Left lung (tissue), 10 donors: ENCODE data around the gene BBS7. TPM values are rescaled to one million over a fixed set of nuclear protein-coding genes. Genes with fewer than 3 reads are reported as not detected.

Experiments
- ATAC-seq: fragments of 200-7000 bp; cut with Tn5 transposase; one replicate; pipeline ENCODE4 v1.9.1; 2020; ENCODE audit warnings: moderate library complexity
- DNase-seq, 4 donors: peaks; one replicate each; pipeline ENCODE4 v3.0.0-alpha.2; 2013 to 2020
- H3K27ac ChIP-seq, 2 donors: fragments of 200-600 bp; sonication (generic) in 1 of 2; one replicate each; pipeline versions ENCODE4 v1.5.0 to v1.8.0; 2020 to 2021
- H3K27me3 ChIP-seq, 2 donors: fragments of 200-600 bp; sonication (generic) in 1 of 2; one replicate each; pipeline versions ENCODE4 v1.5.0 to v1.8.0; 2020 to 2021
- H3K36me3 ChIP-seq, 2 donors: fragments of 200-600 bp; sonication (generic) in 1 of 2; one replicate each; pipeline versions ENCODE4 v1.5.0 to v1.8.0; 2020 to 2021
- H3K4me1 ChIP-seq, 2 donors: fragments of 200-600 bp; one replicate each; pipeline ENCODE4 v1.8.0; 2021
- H3K4me3 ChIP-seq, 2 donors: fragments of 200-600 bp; sonication (generic) in 1 of 2; one replicate each; pipeline versions ENCODE4 v1.5.0 to v1.8.0; 2020 to 2021; ENCODE audit warnings: mild to moderate bottlenecking in 1 of 2
- H3K9me3 ChIP-seq, 2 donors: fragments of 200-600 bp; sonication (generic) in 1 of 2; one replicate each; pipeline versions ENCODE4 v1.5.0 to v1.8.0; 2020 to 2021
- CTCF ChIP-seq, 2 donors: fragments of 200-600 bp; sonication (generic) in 1 of 2; IDR thresholded peaks; one replicate each; pipeline versions ENCODE4 v1.5.0 to v1.8.0; 2021; ENCODE audit warnings: antibody characterized with exemption in 2 of 2
- intact Hi-C, 2 donors: fragments of 100-400 bp; cut with DNase I; formaldehyde crosslinking; loops; one replicate each; pipeline versions ENCODE4 v1.11.2 to v1.14.2; 2022
- polyA plus RNA-seq, 6 donors: library from polyadenylated mRNA; unstranded; fragments of 120-200 nt; gene quantifications; one replicate each; pipeline ENCODE4 v1.2.1, GENCODE V29; 2013; ENCODE audit not compliant: insufficient read length in 6 of 6
- total RNA-seq, 2 donors: library from RNA; stranded (reverse); fragmentation: NEBNext Ultra II Directional; extraction: Animal tissue kit (Norgen Biotek cat#: 25700); gene quantifications; one replicate each; pipeline ENCODE4 v1.2.1, GENCODE V29; 2021
- donor health status: DM: no; HTN: yes; CAD: no.
- donor health status: DM: no; HTN: no; CAD: no.

BBS7 gene
- total and polyA plus RNA-seq, 8 donors: 12.5 to 32.6 (median 28.5) TPM

- H3K4me1 ChIP-seq: no peaks in the 10 kb centered on the region
- H3K27me3 ChIP-seq: no peaks in the 10 kb centered on the region
- H3K27ac ChIP-seq: no peak overlapping the region
- H3K36me3 ChIP-seq: peaks cover 0 to 16% of the 10 kb centered on the region in 2 donors
- DNase-seq (no peak), ATAC-seq (no peak)
- intact Hi-C loops: no loop called here
- no peak for TF ChIP-seq CTCF (IDR thresholded peaks at IDR 0.05)
- H3K4me3 ChIP-seq: no peak overlapping the region
- no peaks in the 10 kb centered on the region for H3K9me3 ChIP-seq
Observed at GRCh38 chr4:121861426-121861825, 8.8 kb downstream of the BBS7 start.

GRCh38 chr4:121860121-121860520 lies 10.2 kb downstream of the BBS7 start:
- ATAC-seq: no peak
- Histone ChIP-seq H3K9me3 (no peaks in the 10 kb centered on the region), H3K27ac (no peak overlapping the region), H3K4me1 (no peaks in the 10 kb centered on the region), H3K27me3 (no peaks in the 10 kb centered on the region), H3K4me3 (no peak overlapping the region), H3K36me3 (peaks cover 0 to 17% of the 10 kb centered on the region in 2 donors)
- DNase-seq: no peak
- no peak for TF ChIP-seq CTCF (IDR thresholded peaks at IDR 0.05)
- intact Hi-C loops: no loop called here

- Histone ChIP-seq H3K27ac (no peak overlapping the region), H3K27me3 (no peaks in the 10 kb centered on the region), H3K36me3 (peaks cover 0 to 24% of the 10 kb centered on the region in 2 donors), H3K4me1 (no peaks in the 10 kb centered on the region), H3K9me3 (no peaks in the 10 kb centered on the region), H3K4me3 (no peak overlapping the region)
- DNase-seq (no peak), ATAC-seq (no peak)
- intact Hi-C loops: no loop called here
- TF ChIP-seq CTCF (IDR thresholded peaks at IDR 0.05): no peak
Observed at GRCh38 chr4:121851354-121851753, 18.9 kb downstream of the BBS7 start.

GRCh38 chr4:121846662-121847061 lies 23.6 kb downstream of the BBS7 start:
- H3K4me1 ChIP-seq: no peaks in the 10 kb centered on the region
- no peaks in the 10 kb centered on the region for H3K9me3 ChIP-seq
- intact Hi-C loops: no loop called here
- no peak for ATAC-seq
- H3K27me3 ChIP-seq: no peaks in the 10 kb centered on the region
- peaks cover 0 to 59% of the 10 kb centered on the region in 2 donors for H3K36me3 ChIP-seq
- H3K4me3 ChIP-seq: no peak overlapping the region
- no peak for DNase-seq
- no peak overlapping the region for H3K27ac ChIP-seq
- no peak for TF ChIP-seq CTCF (IDR thresholded peaks at IDR 0.05)

- Histone ChIP-seq H3K36me3 (peaks cover 0 to 65% of the 10 kb centered on the region in 2 donors), H3K27me3 (no peaks in the 10 kb centered on the region), H3K9me3 (no peaks in the 10 kb centered on the region), H3K4me3 (no peak overlapping the region), H3K27ac (no peak overlapping the region), H3K4me1 (no peaks in the 10 kb centered on the region)
- intact Hi-C loops: no loop called here
- TF ChIP-seq CTCF (IDR thresholded peaks at IDR 0.05): no peak
- DNase-seq: no peak
- no peak for ATAC-seq
Observed at GRCh38 chr4:121842862-121843261, 27.4 kb downstream of the BBS7 start.
